Dedifferentiated amniotic fluid mesenchymal stem cell (primary cell): ENCODE results near the gene WDR75.
A peak's percentile ranks its signal among the peaks of the same experiment; 100 is the strongest.
"Not testable (repeated sequence)": the region's sequence is repeated elsewhere in the genome, so short reads cannot be mapped to it uniquely, and the experiment has no call there.

ENCODE experiments used
- DNase-seq: peaks from one replicate; pipeline ENCODE4 v3.0.0-alpha.2; 2016; ENCODE audit errors: extremely low spot score

The WDR75 gene

GRCh38 chr2:189440947-189441708, at the start of gene WDR75:
TSS of gene WDR75 (plus strand) at chr2:189441474. CDS start at chr2:189441493, 19 bp downstream.
- DNase-seq = peak; percentile 95

- peak; percentile 87 for DNase-seq
Measured at GRCh38 chr2:189393440-189394111, 47.7 kb upstream of the WDR75 start.

GRCh38 chr2:189394525-189394924, 46.7 kb upstream of the WDR75 start:
- no peak for DNase-seq

GRCh38 chr2:189402932-189403331, 38.3 kb upstream of the WDR75 start:
- DNase-seq = no peak

- DNase-seq = no peak
Measured at GRCh38 chr2:189406586-189407233, 34.6 kb upstream of the WDR75 start.

GRCh38 chr2:189407281-189408209, 33.7 kb upstream of the WDR75 start:
- DNase-seq = peak; percentile 71

GRCh38 chr2:189408294-189408693, 33.0 kb upstream of the WDR75 start:
- DNase-seq = no peak

GRCh38 chr2:189409131-189409530, 32.1 kb upstream of the WDR75 start:
- peak; percentile 26 for DNase-seq

GRCh38 chr2:189409647-189410046, 31.6 kb upstream of the WDR75 start:
- no peak for DNase-seq

GRCh38 chr2:189411860-189412259, 29.4 kb upstream of the WDR75 start:
- DNase-seq = peak; percentile 95

GRCh38 chr2:189412330-189412953, 28.8 kb upstream of the WDR75 start:
- peak; percentile 73 for DNase-seq

GRCh38 chr2:189413249-189413648, 28.0 kb upstream of the WDR75 start:
- no peak for DNase-seq

GRCh38 chr2:189421644-189422043, 19.6 kb upstream of the WDR75 start:
- DNase-seq = no peak

- no peak for DNase-seq
Measured at GRCh38 chr2:189424961-189425360, 16.3 kb upstream of the WDR75 start.

- no peak for DNase-seq
Measured at GRCh38 chr2:189425676-189426075, 15.6 kb upstream of the WDR75 start.

GRCh38 chr2:189426886-189427285, 14.4 kb upstream of the WDR75 start:
- DNase-seq = no peak

- no peak for DNase-seq
Measured at GRCh38 chr2:189427872-189428271, 13.4 kb upstream of the WDR75 start.

- not testable (repeated sequence) for DNase-seq
Measured at GRCh38 chr2:189430448-189430847, 10.8 kb upstream of the WDR75 start.

- DNase-seq = not testable (repeated sequence)
Measured at GRCh38 chr2:189435803-189436202, 5.5 kb upstream of the WDR75 start.

GRCh38 chr2:189437926-189438325, 3.3 kb upstream of the WDR75 start:
- DNase-seq = no peak

- DNase-seq = no peak
Measured at GRCh38 chr2:189439342-189439741, 1.9 kb upstream of the WDR75 start.
